NOMO-1 treated with DMSO at 0.1 percent for 48 hours (cell line): ENCODE results near the gene EIF1AD.

ENCODE experiments used
- DNase-seq: peaks from one replicate; lab custom pipeline; 2025; ENCODE audit not compliant: unreplicated experiment; lab: John Stamatoyannopoulos, UW

EIF1AD gene

DNA sequence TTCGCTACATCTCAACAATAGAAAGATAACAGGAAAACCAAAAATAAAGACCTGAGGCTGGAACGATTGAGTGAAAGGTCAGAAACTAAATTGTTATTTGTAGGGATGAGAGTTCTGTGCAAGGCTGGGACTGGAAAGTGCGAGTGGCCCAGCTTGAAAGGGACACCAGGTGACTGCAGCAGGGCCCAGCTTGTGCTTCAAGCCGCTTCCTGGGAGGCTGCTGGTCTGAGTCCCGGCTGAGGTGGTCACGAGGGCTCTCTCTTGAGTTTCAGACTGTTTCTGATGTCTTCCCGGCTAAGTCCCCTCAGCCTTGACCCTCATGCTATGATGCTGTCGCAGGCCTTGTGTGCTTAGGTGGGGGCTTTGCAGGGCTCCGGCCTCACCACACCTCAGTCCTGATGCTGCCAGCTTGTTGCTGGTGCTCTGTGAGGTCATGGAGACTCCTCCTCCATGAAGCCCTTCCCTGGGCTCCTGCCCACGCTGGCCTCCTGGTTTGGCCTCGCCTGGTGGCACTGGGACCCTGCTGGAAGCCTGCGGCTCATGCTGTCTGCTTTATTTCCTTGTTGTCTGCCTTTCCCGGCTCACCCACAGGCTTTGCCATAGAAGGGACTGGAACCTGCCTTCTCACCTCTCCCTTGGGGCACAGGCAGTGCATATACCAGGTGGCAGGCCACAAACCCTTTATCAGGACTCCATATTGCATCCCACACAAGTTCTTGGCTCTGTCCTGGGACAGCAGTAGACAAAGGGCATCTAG, 4.4 kb upstream of the EIF1AD start:
- no peak for DNase-seq

DNA sequence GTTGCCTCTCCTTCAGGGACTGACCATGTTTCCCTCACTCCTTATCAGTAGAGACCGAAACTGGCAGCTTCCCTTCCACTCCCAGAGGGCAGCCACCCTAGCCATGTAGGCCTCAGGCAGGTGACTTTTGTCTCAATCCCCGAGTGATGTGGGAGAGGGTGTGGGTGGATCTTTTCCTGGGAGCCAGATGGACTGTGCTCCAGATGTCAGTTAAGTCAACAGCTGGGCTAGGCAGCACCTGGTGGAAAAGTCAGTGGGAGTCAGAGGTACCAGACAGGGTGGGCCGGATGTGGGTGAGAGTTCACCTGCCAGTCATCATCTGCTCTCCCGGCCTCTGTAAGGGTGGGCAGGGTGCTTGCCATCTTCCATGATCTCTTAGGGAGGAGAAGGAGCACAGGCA, 2.2 kb upstream of the EIF1AD start:
- DNase-seq: no peak

DNA sequence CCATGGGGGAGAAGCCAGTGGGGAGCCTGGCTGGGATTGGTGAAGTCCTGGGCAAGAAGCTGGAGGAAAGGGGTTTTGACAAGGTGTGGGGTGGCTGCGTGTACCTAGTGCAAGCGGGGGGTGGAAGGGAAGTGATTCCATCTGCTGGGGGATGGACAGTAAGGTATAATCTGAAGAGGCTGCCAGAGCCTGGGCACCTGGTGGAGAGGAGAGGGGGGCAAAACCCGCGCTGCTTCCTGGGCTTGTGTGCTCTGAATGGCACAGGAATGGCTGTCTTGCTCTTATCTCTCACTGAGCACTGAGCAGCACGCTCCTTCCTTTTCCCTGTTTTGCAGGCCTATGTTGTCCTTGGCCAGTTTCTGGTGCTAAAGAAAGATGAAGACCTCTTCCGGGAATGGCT, 1.3 kb upstream of the EIF1AD start:
- DNase-seq: no peak

- peak; percentile 51 for DNase-seq
Measured at GRCh38 chr11:66002648-66003225, 780 bp upstream of the EIF1AD start.

DNA sequence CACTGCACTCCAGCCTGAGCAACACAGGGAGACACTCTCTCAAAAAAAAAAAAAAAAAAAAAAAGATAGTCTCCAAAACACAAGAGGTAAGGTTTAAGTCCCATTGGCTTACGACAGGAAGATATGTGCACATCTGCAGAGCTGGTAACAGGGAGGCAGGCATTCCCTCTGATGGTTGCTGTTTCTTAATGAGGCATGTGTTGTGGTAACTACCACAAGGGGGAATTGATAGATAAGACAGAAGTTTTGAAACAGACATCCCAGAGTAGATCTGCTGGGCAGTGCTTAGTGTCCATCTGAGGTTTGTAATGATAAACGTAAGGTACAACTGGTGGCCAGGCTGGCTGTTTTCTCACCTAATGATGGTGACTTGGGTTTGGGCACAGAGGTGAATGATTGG, 4.7 kb downstream of the EIF1AD start:
- no peak for DNase-seq

- DNase-seq: no peak
Measured at GRCh38 chr11:65992056-65992455, 9.9 kb downstream of the EIF1AD start.

GRCh38 chr11:65988791-65989592, 13.0 kb downstream of the EIF1AD start:
- DNase-seq: peak; percentile 95

DNA sequence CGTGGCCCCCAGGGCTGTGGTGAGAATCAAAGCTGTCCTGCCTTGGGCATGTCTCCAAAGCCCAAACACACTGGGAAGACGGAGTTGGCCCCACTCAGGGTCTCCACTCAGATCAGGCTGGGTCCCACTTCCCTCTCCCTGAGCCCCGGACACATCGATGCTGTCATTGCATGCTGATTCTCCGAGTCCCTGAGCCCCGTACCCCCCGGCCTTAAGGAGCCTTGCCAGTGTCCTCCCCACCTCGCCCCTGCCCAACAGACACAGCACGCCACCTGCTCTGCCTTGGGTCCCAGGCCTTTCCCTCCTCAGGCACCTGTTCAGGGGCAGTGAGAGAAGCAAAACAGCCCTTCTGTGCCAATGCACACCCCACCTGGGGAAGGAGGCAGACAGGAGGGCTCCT, 14.6 kb downstream of the EIF1AD start:
- no peak for DNase-seq

DNA sequence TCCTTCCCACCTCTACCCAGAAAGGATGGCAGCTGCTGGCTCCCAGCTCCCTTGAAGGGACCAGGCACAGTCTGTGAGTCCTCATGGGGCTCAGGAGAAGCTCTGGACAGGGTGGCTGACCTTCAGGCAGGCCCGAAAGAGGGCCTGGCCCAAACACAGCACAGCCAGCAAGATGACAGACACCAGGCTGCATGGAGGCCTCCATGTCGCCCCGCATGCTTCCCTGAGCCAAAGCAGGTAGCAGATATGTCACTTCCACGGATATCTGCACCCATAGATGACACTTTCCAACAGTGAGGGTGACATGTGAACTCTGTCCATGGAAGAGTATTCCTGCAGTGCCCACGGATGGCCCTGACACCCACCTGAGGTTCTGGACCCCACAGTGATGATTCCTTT, 18.4 kb downstream of the EIF1AD start:
- no peak for DNase-seq

GRCh38 chr11:65982824-65983588, 19.0 kb downstream of the EIF1AD start:
- DNase-seq: no peak

GRCh38 chr11:65981972-65982823, 19.8 kb downstream of the EIF1AD start:
- no peak for DNase-seq

DNA sequence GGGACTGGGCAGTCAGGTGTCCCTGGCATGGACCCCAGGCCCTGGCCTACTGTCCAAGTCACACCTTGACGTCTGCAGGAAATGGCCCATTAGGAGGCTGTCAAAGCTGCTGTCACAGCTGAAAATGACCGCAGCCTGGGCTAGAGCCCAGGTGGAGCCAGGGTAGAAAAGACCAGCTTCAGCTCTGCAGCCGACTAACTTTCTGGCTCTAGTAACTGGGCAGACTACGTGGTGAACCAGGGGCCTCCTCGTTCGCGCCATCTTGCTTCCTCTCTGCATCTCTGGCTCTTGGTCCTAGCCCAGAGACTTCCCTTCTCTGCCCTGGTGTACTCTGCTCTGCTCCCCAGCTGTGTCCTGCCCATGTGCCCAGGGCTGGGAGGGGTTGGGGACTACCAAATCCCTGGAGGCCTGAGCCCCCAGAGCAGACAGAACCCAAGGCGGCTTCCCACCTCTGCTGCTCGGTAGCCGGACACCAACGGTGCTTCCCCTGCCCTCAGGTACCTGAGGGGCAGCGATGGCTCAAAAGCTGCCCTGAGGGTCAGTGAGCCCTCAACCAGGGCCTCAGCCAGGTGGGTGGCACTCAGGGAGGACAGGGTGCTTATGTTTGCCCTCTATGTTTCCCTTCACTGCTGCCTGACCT, 20.7 kb downstream of the EIF1AD start:
- DNase-seq: no peak

DNA sequence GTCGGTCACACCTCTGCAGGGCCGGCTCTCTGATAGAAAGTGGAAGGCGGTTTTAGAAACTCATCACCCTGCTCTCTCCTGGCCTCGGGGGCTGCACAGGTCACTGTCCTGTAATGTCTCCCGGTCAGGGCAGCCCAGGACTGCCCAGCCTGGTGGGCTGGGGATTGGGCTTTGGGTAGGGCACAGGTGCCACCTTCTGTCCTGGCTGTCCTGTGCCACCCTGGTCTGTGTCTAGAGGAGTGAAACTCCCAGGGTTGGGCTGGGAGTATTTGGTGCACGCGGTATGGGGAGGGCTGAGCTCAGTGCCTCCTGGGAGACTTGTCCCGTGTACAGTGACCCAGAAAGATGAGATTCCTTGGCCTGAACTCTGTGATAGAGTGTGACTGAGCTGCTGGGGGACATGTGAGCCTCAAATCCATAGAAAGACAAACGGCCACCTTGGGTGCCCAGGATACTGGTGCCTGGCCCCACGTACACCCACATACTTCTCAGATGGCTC, 22.6 kb downstream of the EIF1AD start:
- DNase-seq: no peak

DNA sequence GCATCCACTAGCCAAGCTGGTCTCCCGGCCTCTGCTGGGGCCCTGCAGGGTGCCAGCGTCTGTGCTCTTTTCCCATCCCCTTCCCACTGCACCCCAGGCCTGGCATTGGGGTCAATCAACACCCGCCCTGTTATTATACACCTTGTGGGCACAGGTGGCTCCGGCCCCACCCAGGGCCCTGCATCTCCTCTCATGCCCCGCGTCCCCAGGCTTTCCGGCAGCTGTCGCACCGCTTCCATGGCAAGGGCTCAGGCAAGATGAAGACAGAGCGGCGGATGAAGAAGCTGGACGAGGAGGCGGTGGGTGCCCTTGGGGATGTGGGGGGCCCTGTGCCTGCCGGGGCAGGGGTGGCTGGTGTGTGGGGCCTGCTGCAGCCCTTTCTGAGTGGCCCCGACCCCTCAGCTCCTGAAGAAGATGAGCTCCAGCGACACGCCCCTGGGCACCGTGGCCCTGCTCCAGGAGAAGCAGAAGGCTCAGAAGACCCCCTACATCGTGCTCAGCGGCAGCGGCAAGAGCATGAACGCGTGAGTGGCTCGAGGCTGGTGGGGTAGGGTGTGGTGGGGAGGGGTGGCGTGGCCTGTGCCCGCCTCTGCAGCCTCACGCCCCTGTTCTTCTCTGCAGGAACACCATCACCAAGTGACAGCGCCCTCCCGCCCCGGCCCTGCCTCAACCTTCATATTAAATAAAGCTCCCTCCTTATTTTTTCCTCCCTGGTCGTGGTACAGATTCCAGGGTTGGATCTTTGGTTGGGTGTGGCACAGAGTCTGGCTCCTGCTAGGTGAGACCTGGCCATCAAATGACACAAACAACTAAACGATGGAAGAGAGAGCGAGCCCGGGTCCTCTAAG, 23.3 kb downstream of the EIF1AD start:
- DNase-seq: no peak

GRCh38 chr11:65977621-65978390, 24.2 kb downstream of the EIF1AD start:
- DNase-seq: no peak

DNA sequence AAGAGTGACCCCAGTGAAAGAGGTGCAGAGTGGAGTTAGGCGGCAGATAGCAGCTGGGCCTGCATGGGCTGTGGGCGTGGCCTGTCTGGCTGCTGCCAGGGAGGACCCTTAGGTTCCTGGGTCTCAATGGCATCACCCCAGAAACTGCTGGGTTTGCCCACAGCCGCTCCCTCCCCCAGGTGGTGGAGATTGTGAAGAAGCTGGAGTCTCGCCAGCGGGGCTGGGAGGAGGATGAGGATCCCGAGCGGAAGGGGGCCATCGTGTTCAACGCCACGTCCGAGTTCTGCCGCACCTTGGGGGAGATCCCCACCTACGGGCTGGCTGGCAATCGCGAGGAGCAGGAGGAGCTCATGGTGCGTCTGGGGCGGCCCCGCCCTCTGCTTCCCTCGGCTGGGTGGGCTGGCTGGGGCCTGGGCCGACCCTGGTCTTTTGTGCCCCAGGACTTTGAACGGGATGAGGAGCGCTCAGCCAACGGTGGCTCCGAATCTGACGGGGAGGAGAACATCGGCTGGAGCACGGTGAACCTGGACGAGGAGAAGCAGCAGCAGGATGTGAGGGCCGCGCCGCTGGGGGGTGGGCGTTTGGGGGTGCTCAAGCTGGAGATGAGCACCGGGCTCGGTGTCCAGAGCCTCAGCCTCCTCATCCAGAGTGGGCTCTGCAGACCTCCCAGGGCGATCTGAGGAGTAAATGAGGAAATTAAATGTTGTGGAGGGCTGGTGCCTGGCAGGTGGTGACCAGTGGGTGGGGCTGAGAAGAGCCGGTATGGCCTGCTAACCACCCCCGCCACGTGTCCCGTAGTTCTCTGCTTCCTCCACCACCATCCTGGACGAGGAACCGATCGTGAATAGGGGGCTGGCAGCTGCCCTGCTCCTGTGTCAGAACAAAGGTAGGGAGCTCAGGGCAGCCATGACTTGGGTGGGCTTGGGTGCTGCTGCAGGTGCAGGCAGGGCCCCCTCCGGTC, 25.5 kb downstream of the EIF1AD start:
- DNase-seq: no peak

GRCh38 chr11:65975771-65976170, 26.2 kb downstream of the EIF1AD start:
- DNase-seq: no peak
